ENCODE measurements around the gene ITPKA.

Gene ITPKA

DNA sequence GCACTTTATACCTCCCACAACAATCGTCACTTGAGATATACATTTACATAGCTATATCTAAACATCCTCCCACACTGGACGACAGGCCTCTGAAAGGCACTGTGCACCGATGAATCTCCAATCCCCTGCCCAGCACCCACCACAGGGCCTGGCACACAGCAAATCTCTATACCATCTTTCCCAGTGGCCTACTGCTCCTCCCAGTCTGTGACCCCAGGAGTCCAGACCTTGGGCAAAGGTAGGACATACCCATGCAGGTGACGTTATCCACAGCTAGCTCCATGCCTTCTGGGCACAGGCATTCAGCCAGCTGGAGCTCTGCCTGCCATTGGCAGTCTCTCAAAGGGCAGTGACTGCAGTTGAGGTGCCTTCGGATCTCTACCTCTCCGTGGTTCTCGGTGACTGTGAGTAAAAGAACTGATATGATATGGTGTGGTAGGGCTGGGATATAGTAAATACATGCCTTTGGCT lies 14.2 kb downstream of the ITPKA start:
- TF ChIP-seq, protein P1, sequence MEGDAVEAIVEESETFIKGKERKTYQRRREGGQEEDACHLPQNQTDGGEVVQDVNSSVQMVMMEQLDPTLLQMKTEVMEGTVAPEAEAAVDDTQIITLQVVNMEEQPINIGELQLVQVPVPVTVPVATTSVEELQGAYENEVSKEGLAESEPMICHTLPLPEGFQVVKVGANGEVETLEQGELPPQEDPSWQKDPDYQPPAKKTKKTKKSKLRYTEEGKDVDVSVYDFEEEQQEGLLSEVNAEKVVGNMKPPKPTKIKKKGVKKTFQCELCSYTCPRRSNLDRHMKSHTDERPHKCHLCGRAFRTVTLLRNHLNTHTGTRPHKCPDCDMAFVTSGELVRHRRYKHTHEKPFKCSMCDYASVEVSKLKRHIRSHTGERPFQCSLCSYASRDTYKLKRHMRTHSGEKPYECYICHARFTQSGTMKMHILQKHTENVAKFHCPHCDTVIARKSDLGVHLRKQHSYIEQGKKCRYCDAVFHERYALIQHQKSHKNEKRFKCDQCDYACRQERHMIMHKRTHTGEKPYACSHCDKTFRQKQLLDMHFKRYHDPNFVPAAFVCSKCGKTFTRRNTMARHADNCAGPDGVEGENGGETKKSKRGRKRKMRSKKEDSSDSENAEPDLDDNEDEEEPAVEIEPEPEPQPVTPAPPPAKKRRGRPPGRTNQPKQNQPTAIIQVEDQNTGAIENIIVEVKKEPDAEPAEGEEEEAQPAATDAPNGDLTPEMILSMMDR (IDR thresholded peaks at IDR 0.05; ENCODE audit: extremely low read depth, insufficient read depth, missing control alignments): no peak
- in situ Hi-C loops (cut with MboI; ENCODE audit: low pct_unique_long_range_greater_than_20kb, low sequenced_read_pairs, unreplicated experiment): no loop called here
- no peak for DNase-seq (ENCODE audit: low spot score)

DNA sequence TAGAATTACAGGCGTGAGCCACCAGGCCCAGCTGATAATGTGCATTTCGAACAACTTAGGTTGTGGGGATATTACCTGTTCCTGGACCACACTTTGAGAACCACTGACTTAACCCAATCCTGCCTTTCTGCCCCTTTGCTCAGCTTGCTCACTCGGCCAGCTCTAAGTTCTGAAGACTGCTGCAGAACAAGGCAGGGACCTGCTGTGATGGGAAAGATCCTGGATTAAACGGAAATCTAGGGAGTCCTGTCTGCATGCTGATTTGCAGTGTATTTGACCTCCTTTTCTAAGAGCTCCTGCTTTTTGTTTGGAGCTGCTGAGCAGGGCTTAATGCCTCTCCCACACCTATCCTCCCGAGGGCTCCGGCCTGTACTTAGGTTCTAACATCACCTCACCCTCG lies 17.1 kb downstream of the ITPKA start:
- no peak for DNase-seq (ENCODE audit: low spot score)
- TF ChIP-seq, protein P1 (IDR thresholded peaks at IDR 0.05; ENCODE audit: extremely low read depth, insufficient read depth, missing control alignments): no peak
- in situ Hi-C loops (cut with MboI; ENCODE audit: low pct_unique_long_range_greater_than_20kb, low sequenced_read_pairs, unreplicated experiment): no loop called here

DNA sequence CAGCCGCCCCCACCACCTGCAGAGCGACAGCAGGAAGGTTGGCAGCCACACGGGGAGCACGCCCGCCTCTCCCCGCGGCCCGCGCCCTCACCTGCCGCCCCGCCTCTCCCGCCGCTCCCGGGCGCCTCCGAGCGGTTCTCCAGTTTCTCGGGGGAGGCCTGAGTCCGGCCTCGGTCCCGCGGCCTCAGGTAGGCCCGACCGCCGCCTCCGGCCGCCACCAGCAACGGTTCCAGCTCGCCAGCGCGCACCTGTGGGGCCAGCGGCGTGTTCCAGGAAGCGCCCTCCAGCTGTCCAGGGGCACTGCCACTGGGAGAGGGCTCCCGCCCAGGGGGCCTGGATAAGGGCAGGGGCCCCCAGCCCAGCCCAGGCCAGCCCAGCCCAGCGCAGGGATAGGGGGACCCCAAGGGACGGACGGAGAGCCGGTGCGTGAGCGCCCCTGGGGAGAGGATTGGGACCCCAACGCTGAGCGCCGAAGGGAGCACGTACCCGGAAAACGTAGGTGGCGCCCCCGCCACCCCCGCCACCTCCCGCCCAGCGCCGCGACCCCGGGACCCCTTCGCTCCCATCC lies 17.7 kb downstream of the ITPKA start:
- in situ Hi-C loops (cut with MboI; ENCODE audit: low pct_unique_long_range_greater_than_20kb, low sequenced_read_pairs, unreplicated experiment): no loop called here
- TF ChIP-seq, protein P1 (IDR thresholded peaks at IDR 0.05; ENCODE audit: extremely low read depth, insufficient read depth, missing control alignments): no peak
- no peak for DNase-seq (ENCODE audit: low spot score)

DNA sequence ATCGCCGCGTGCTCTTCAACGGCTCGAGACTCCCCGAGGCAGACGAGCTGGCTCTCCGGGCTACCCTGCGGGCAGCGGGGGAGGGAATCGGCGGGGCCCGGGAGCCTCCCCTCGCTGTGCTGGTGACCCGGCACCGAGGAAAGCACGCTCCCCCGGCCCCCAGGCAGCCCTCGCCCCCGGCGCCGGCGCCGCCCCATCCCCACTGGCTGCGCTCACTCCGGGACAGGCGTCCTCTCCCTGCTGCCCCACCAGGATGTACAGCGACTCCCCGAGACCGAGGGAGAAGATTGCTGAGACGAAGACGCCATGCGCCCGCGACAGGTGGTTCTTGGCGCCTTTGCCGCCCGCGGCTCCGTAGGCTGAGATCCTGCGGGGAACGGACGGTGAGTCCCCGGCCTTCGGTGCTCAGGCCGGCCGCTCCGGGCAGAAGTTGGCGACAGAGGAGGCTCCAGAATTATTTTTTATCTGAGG lies 18.3 kb downstream of the ITPKA start:
- DNase-seq (ENCODE audit: low spot score): peak; percentile 63
- TF ChIP-seq, protein P1 (IDR thresholded peaks at IDR 0.05; ENCODE audit: extremely low read depth, insufficient read depth, missing control alignments): no peak

DNA sequence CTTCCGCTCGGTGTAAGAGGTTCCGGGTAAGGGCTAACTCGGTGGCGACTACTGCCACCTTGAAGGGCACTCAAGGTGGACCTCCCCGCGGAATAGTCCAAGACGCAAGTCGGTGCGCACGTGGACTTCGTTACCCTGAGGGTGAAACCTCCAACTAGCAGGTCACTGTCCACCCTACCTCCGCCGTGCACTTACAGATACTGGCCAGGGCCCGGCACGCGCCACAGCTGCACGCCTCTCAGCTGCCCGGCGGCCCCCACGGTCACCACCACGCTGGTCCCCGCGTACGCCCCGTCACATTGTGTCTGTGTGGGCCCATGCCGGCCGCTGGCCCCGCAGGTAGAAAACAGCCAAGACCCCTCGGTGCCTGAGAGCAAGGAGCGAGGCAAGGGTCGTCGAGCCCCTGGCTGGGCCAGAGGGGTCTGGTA lies 18.9 kb downstream of the ITPKA start:
- no peak for DNase-seq (ENCODE audit: low spot score)
- in situ Hi-C loops (cut with MboI; ENCODE audit: low pct_unique_long_range_greater_than_20kb, low sequenced_read_pairs, unreplicated experiment): no loop called here
- TF ChIP-seq, protein P1 (IDR thresholded peaks at IDR 0.05; ENCODE audit: extremely low read depth, insufficient read depth, missing control alignments): no peak

More for the DNA sequence above, 18.3 kb downstream of the ITPKA start:
- in situ Hi-C loops (cut with MboI; ENCODE audit: low pct_unique_long_range_greater_than_20kb, low sequenced_read_pairs, unreplicated experiment): no loop called here

- TF ChIP-seq, protein P1 (IDR thresholded peaks at IDR 0.05; ENCODE audit: extremely low read depth, insufficient read depth, missing control alignments): no peak
- in situ Hi-C loops (cut with MboI; ENCODE audit: low pct_unique_long_range_greater_than_20kb, low sequenced_read_pairs, unreplicated experiment): no loop called here
- DNase-seq (ENCODE audit: low spot score): peak; percentile 60
Measured at GRCh38 chr15:41512940-41513505, 19.3 kb downstream of the ITPKA start.

Measured in GM13977 (cell line).